PC-9 (cell line): ENCODE measurements around the gene GOLIM4.

Experiments
- EZH2 ChIP-seq: fragments of 200-600 bp; sonication (generic); IDR thresholded peaks from 2 replicates; pipeline ENCODE4 v1.8.0; 2017; ENCODE audit warnings: antibody characterized with exemption, low read depth
- TF ChIP-seq, protein P1 (sequence below): fragments of 200-600 bp; sonication (generic); conservative IDR thresholded peaks from 2 replicates; pipeline ENCODE4 v1.6.1; 2017; ENCODE audit warnings: mixed run types, antibody characterized with exemption, mild to moderate bottlenecking, moderate library complexity

DNA sequence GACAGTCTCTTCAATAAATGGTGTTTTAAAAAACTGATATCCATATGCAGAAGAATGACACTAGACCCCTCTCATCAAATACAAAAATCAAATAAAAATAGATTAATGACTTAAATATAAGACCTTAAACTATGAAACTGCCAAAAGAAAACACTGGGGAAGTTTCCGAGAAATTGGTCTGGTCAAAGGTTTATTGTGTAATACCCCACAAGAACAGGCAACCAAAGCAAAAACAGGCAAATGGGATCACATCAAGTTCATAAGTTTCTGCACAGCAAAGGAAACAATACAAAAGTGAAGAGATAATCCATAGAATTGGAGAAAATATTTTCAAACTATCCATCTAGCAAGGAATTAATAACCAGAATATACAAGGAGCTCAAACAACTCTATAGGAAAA, 126.2 kb downstream of the GOLIM4 start:
- TF ChIP-seq, protein P1, sequence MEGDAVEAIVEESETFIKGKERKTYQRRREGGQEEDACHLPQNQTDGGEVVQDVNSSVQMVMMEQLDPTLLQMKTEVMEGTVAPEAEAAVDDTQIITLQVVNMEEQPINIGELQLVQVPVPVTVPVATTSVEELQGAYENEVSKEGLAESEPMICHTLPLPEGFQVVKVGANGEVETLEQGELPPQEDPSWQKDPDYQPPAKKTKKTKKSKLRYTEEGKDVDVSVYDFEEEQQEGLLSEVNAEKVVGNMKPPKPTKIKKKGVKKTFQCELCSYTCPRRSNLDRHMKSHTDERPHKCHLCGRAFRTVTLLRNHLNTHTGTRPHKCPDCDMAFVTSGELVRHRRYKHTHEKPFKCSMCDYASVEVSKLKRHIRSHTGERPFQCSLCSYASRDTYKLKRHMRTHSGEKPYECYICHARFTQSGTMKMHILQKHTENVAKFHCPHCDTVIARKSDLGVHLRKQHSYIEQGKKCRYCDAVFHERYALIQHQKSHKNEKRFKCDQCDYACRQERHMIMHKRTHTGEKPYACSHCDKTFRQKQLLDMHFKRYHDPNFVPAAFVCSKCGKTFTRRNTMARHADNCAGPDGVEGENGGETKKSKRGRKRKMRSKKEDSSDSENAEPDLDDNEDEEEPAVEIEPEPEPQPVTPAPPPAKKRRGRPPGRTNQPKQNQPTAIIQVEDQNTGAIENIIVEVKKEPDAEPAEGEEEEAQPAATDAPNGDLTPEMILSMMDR: no peak
- no peak for TF ChIP-seq EZH2
